GM18508 (cell line): ENCODE measurements around the gene KCNC2.

Source experiments
- ATAC-seq: cut with Tn5 transposase; IDR thresholded peaks from one replicate; pipeline ENCODE4 v1.9.1; 2021; ENCODE audit warnings: moderate number of reproducible peaks; ENCODE audit not compliant: insufficient read depth, unreplicated experiment

KCNC2 gene

GRCh38 chr12:75081305-75081704, 128.3 kb downstream of the KCNC2 start:
- ATAC-seq: no peak

GRCh38 chr12:75080582-75080981, 129.1 kb downstream of the KCNC2 start:
- ATAC-seq: no peak

GRCh38 chr12:75065482-75065881, 144.2 kb downstream of the KCNC2 start:
- no peak for ATAC-seq

GRCh38 chr12:75062691-75063090, 146.9 kb downstream of the KCNC2 start:
- no peak for ATAC-seq

- ATAC-seq: no peak
Measured at GRCh38 chr12:75058228-75058627, 151.4 kb downstream of the KCNC2 start.

GRCh38 chr12:75048767-75049166, 160.9 kb downstream of the KCNC2 start:
- ATAC-seq: no peak

GRCh38 chr12:75047885-75048525, 161.6 kb downstream of the KCNC2 start:
- ATAC-seq: no peak

GRCh38 chr12:75042125-75042524, 167.5 kb downstream of the KCNC2 start:
- ATAC-seq: no peak

GRCh38 chr12:75041472-75041871, 168.2 kb downstream of the KCNC2 start:
- no peak for ATAC-seq

- ATAC-seq: no peak
Measured at GRCh38 chr12:75020068-75020557, 189.5 kb downstream of the KCNC2 start.

- no peak for ATAC-seq
Measured at GRCh38 chr12:75011120-75011519, 198.5 kb downstream of the KCNC2 start.

GRCh38 chr12:75007133-75007532, 202.5 kb downstream of the KCNC2 start:
- ATAC-seq: no peak

- no peak for ATAC-seq
Measured at GRCh38 chr12:75000120-75000519, 209.5 kb downstream of the KCNC2 start.

- no peak for ATAC-seq
Measured at GRCh38 chr12:74999474-74999873, 210.2 kb downstream of the KCNC2 start.
